Endothelial cell (in vitro differentiated cells): ENCODE measurements around the gene C6orf118. TPM values are rescaled to one million over a fixed set of nuclear protein-coding genes. Genes with fewer than 3 reads are reported as not detected.
A peak's percentile ranks its signal among the peaks of the same experiment; 100 is the strongest.

Experiments
- DNase-seq: peaks from one replicate; pipeline ENCODE4 v3.0.0; 2021; ENCODE audit warnings: low spot score
- H3K27ac Mint-ChIP-seq: one replicate; pipeline ENCODE4 v1.8.0; 2021; ENCODE audit warnings: mixed read lengths, inconsistent platforms; ENCODE audit not compliant: unreplicated experiment
- H3K27me3 Mint-ChIP-seq: one replicate; pipeline ENCODE4 v1.8.0; 2021; ENCODE audit warnings: mild to moderate bottlenecking, moderate library complexity, mixed read lengths, inconsistent platforms; ENCODE audit not compliant: unreplicated experiment
- H3K36me3 Mint-ChIP-seq: one replicate; pipeline ENCODE4 v1.8.0; 2021; ENCODE audit warnings: mild to moderate bottlenecking, low read depth, mixed read lengths, inconsistent platforms; ENCODE audit not compliant: unreplicated experiment
- H3K4me1 Mint-ChIP-seq: one replicate; pipeline ENCODE4 v1.8.0; 2021; ENCODE audit warnings: mild to moderate bottlenecking, mixed read lengths, inconsistent platforms; ENCODE audit not compliant: unreplicated experiment
- H3K4me3 Mint-ChIP-seq: one replicate; pipeline ENCODE4 v1.8.0; 2021; ENCODE audit warnings: mild to moderate bottlenecking, mixed read lengths, inconsistent platforms; ENCODE audit not compliant: unreplicated experiment
- H3K9me3 Mint-ChIP-seq: one replicate; pipeline ENCODE4 v1.8.0; 2021; ENCODE audit warnings: mixed read lengths, inconsistent platforms; ENCODE audit not compliant: unreplicated experiment
- CTCF ChIP-seq: fragments of 200-600 bp; sonication (generic); IDR thresholded peaks from one replicate; pipeline ENCODE4 v1.5.0; 2021; ENCODE audit warnings: antibody characterized with exemption; ENCODE audit not compliant: unreplicated experiment
- total RNA-seq: library from RNA; stranded (reverse); fragmentation: NEBNext Ultra II Directional; extraction: Animal tissue kit (Norgen Biotek cat#: 25700); gene quantifications from one replicate; pipeline ENCODE4 v1.2.1, GENCODE V29; 2021; ENCODE audit not compliant: unreplicated experiment

C6orf118 gene
- total RNA-seq, 1 donor from 2014 or later, result not detected

GRCh38 chr6:165245701-165246100 lies 63.7 kb downstream of the C6orf118 start:
- no peaks in the 10 kb centered on the region for H3K36me3 Mint-ChIP-seq
- no peaks in the 10 kb centered on the region for H3K27me3 Mint-ChIP-seq
- no peak overlapping the region for H3K4me3 Mint-ChIP-seq
- H3K4me1 Mint-ChIP-seq, result peaks cover 9% of the 10 kb centered on the region
- no peak for TF ChIP-seq CTCF
- H3K27ac Mint-ChIP-seq, result peak overlapping the region; percentile 75
- no peak for DNase-seq
- no peaks in the 10 kb centered on the region for H3K9me3 Mint-ChIP-seq

- DNase-seq, result no peak
- peaks cover 9% of the 10 kb centered on the region for H3K4me1 Mint-ChIP-seq
- H3K27me3 Mint-ChIP-seq, result no peaks in the 10 kb centered on the region
- H3K4me3 Mint-ChIP-seq, result no peak overlapping the region
- no peak overlapping the region for H3K27ac Mint-ChIP-seq
- no peaks in the 10 kb centered on the region for H3K9me3 Mint-ChIP-seq
- no peak for TF ChIP-seq CTCF
- no peaks in the 10 kb centered on the region for H3K36me3 Mint-ChIP-seq
Observed at GRCh38 chr6:165245287-165245686, 64.1 kb downstream of the C6orf118 start.

GRCh38 chr6:165244524-165245247 lies 64.7 kb downstream of the C6orf118 start:
- peaks cover 9% of the 10 kb centered on the region for H3K4me1 Mint-ChIP-seq
- no peak overlapping the region for H3K27ac Mint-ChIP-seq
- H3K9me3 Mint-ChIP-seq, result no peaks in the 10 kb centered on the region
- no peak overlapping the region for H3K4me3 Mint-ChIP-seq
- no peak for DNase-seq
- H3K27me3 Mint-ChIP-seq, result no peaks in the 10 kb centered on the region
- no peaks in the 10 kb centered on the region for H3K36me3 Mint-ChIP-seq
- TF ChIP-seq CTCF, result no peak

- no peaks in the 10 kb centered on the region for H3K27me3 Mint-ChIP-seq
- H3K27ac Mint-ChIP-seq, result no peak overlapping the region
- H3K36me3 Mint-ChIP-seq, result no peaks in the 10 kb centered on the region
- H3K9me3 Mint-ChIP-seq, result no peaks in the 10 kb centered on the region
- H3K4me3 Mint-ChIP-seq, result no peak overlapping the region
- no peak for TF ChIP-seq CTCF
- peaks cover 9% of the 10 kb centered on the region for H3K4me1 Mint-ChIP-seq
- DNase-seq, result no peak
Observed at GRCh38 chr6:165243801-165244200, 65.6 kb downstream of the C6orf118 start.

GRCh38 chr6:165236326-165236725 lies 73.1 kb downstream of the C6orf118 start:
- DNase-seq, result no peak
- Mint-ChIP-seq H3K36me3 (peaks cover 7% of the 10 kb centered on the region), H3K4me1 (no peaks in the 10 kb centered on the region), H3K27ac (no peak overlapping the region), H3K4me3 (no peak overlapping the region), H3K9me3 (peaks cover 7% of the 10 kb centered on the region), H3K27me3 (no peaks in the 10 kb centered on the region)
- TF ChIP-seq CTCF, result no peak
